WI38 (cell line): ENCODE data around the gene IFI44L.
A peak's percentile ranks its signal among the peaks of the same experiment; 100 is the strongest.

ENCODE experiments used
- H3K4me3 ChIP-seq: 2 replicates; pipeline ENCODE4 v1.5.1; 2011; ENCODE audit warnings: low read depth, mild to moderate bottlenecking, control low read depth, low read length
- CTCF ChIP-seq: IDR thresholded peaks from 2 replicates; pipeline ENCODE4 v1.5.1; 2012; ENCODE audit warnings: low read depth, mild to moderate bottlenecking, control low read depth, low read length

Gene IFI44L

GRCh38 chr1:78668427-78668826 is 48.2 kb downstream of the IFI44L start:
- no peak overlapping the region for H3K4me3 ChIP-seq
- no peak for TF ChIP-seq CTCF

GRCh38 chr1:78672428-78672827 is 52.2 kb downstream of the IFI44L start:
- no peak overlapping the region for H3K4me3 ChIP-seq
- TF ChIP-seq CTCF = no peak

- no peak for TF ChIP-seq CTCF
- H3K4me3 ChIP-seq = no peak overlapping the region
These were observed 52.9 kb downstream of the IFI44L start for GRCh38 chr1:78673120-78673519.

GRCh38 chr1:78676347-78676982 is 56.2 kb downstream of the IFI44L start:
- H3K4me3 ChIP-seq = no peak overlapping the region
- peak; percentile 50 for TF ChIP-seq CTCF

- TF ChIP-seq CTCF = no peak
These were observed 56.7 kb downstream of the IFI44L start for GRCh38 chr1:78676993-78677392.

GRCh38 chr1:78677788-78678187 is 57.5 kb downstream of the IFI44L start:
- H3K4me3 ChIP-seq = no peak overlapping the region
- TF ChIP-seq CTCF = no peak

More at GRCh38 chr1:78676993-78677392, 56.7 kb downstream of the IFI44L start:
- no peak overlapping the region for H3K4me3 ChIP-seq

GRCh38 chr1:78678324-78678723 is 58.1 kb downstream of the IFI44L start:
- no peak for TF ChIP-seq CTCF
- no peak overlapping the region for H3K4me3 ChIP-seq
